ENCODE results near the gene TFAP2C. TPM values are rescaled to one million over a fixed set of nuclear protein-coding genes. Genes with fewer than 3 reads are reported as not detected.

The TFAP2C gene
- total and polyA plus RNA-seq, 8 donors: 0.19 to 1.6 (median 0.49) TPM

DNA sequence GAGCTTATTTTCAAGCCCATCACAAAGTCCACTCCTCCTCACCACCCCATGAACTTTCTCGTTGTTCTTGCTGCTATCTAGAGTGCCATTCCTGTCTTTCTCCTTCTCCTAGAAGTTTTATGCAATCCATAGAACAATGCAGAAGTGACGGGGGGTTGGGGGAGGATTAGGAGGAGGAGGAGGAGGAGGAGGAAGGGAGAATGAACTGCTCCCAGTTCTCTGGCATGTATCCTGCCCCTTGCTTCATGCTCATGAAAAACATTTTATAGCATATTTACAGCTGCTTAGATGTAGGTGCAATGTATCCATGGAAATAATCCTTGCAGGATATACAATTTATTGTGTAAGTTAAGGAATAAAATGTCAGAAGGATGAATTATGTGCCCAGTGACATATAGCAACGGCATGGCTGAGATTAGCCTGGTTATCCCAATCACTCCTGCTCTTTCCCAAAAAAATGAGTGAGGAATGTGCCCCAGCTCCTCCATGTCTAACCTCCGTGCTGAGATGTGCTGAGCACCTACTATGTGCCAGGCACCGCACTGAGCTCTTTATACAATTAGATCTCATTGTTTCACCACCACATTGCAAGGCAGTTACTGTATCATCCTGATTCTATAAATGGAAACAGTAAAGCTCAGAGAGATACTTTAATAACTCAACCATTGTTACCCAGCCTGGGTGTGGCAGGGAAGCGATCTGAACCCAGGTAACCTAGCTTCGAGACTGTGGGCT, 41.6 kb upstream of the TFAP2C start:
- ATAC-seq: no peak
- Histone ChIP-seq H3K4me3 (no peak overlapping the region), H3K4me1 (no peaks in the 10 kb centered on the region), H3K27me3 (no peaks in the 10 kb centered on the region), H3K27ac (no peak overlapping the region), H3K9me3 (no peaks in the 10 kb centered on the region), H3K36me3 (no peaks in the 10 kb centered on the region)
- DNase-seq: no peak
- no peak for TF ChIP-seq CTCF (IDR thresholded peaks at IDR 0.05)
- FAIRE-seq: no peak
- 26 to 30% methylated on average over 7 of the region's 7 CpGs for WGBS, 2 donors
- intact Hi-C loops (cut with DNase I): no loop called here

GRCh38 chr20:56588996-56589395, 40.1 kb upstream of the TFAP2C start:
- Histone ChIP-seq H3K27ac (no peak overlapping the region), H3K9me3 (no peaks in the 10 kb centered on the region), H3K36me3 (no peaks in the 10 kb centered on the region), H3K4me1 (no peaks in the 10 kb centered on the region), H3K27me3 (no peaks in the 10 kb centered on the region), H3K4me3 (no peak overlapping the region)
- no peak for ATAC-seq
- DNase-seq: no peak
- FAIRE-seq: no peak
- intact Hi-C loops (cut with DNase I): no loop called here
- 65 to 78% methylated on average over 3 of the region's 3 CpGs for WGBS, 2 donors
- TF ChIP-seq CTCF (IDR thresholded peaks at IDR 0.05): no peak

DNA sequence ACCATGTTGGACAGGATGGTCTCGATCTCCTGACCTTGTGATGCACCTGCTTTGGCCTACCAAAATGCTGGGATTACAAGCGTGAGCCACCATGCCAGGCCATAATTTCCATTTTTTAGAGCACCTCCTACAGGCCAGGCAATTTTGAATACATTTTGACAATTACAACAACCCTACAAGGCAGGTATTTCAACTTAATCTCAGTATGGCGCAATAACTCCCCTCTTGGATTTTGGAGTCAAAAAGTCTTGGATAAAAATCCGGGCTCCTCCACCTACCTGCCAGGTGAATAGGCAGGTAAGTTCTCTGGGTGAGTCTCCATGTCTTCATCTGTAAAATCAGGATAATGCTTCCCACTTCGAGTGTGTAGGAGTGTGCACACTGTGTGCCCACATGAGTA, 39.5 kb upstream of the TFAP2C start:
- no peaks in the 10 kb centered on the region for H3K4me1 ChIP-seq
- H3K9me3 ChIP-seq: no peaks in the 10 kb centered on the region
- intact Hi-C loops (cut with DNase I): no loop called here
- TF ChIP-seq CTCF (IDR thresholded peaks at IDR 0.05): no peak
- FAIRE-seq: no peak
- no peak for DNase-seq
- H3K27me3 ChIP-seq: no peaks in the 10 kb centered on the region
- 72 to 81% methylated on average over 5 of the region's 5 CpGs for WGBS, 2 donors
- H3K36me3 ChIP-seq: no peaks in the 10 kb centered on the region
- no peak overlapping the region for H3K4me3 ChIP-seq
- ATAC-seq: no peak
- no peak overlapping the region for H3K27ac ChIP-seq

DNA sequence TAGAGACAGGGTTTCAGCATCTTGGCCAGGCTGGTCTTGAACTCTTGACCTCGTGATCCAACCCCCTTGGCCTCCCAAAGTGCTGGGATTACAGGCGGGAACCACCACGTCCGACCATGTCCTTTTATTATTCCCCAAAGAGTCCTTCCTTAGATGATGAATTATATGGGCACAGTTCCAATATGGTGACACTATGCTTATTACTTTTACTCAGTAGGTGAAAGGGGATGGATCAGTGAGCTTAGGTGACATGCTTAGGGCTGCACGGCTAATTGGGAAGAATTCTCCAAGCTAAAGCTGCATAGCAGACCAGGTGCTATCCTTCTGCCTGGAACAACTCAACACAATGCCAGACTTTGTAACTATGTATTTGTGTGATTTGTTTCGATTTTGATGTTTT, 38.2 kb upstream of the TFAP2C start:
- 46 to 55% methylated on average over 6 of the region's 6 CpGs for WGBS, 2 donors
- Histone ChIP-seq H3K27me3 (no peaks in the 10 kb centered on the region), H3K27ac (no peak overlapping the region), H3K4me3 (no peak overlapping the region), H3K36me3 (no peaks in the 10 kb centered on the region), H3K9me3 (no peaks in the 10 kb centered on the region), H3K4me1 (no peaks in the 10 kb centered on the region)
- no peak for FAIRE-seq
- DNase-seq: no peak
- ATAC-seq: no peak
- no peak for TF ChIP-seq CTCF (IDR thresholded peaks at IDR 0.05)
- intact Hi-C loops (cut with DNase I): no loop called here

- Histone ChIP-seq H3K36me3 (no peaks in the 10 kb centered on the region), H3K4me1 (no peaks in the 10 kb centered on the region), H3K9me3 (no peaks in the 10 kb centered on the region), H3K4me3 (no peak overlapping the region), H3K27me3 (no peaks in the 10 kb centered on the region), H3K27ac (no peak overlapping the region)
- FAIRE-seq (no peak), DNase-seq (no peak), ATAC-seq (no peak)
- no peak for TF ChIP-seq CTCF (IDR thresholded peaks at IDR 0.05)
- intact Hi-C loops (cut with DNase I): no loop called here
Measured at GRCh38 chr20:56592211-56592610, 36.9 kb upstream of the TFAP2C start.
